HG03565 (cell line): Measurements from ENCODE around the gene TRABD.
"Not testable (repeated sequence)": the region's sequence is repeated elsewhere in the genome, so short reads cannot be mapped to it uniquely, and the experiment has no call there.

Experiments used
- ATAC-seq: cut with Tn5 transposase; IDR thresholded peaks from one replicate; pipeline ENCODE4 v1.9.1; 2021; ENCODE audit warnings: mild to moderate bottlenecking, moderate library complexity; ENCODE audit not compliant: unreplicated experiment

The TRABD gene

DNA sequence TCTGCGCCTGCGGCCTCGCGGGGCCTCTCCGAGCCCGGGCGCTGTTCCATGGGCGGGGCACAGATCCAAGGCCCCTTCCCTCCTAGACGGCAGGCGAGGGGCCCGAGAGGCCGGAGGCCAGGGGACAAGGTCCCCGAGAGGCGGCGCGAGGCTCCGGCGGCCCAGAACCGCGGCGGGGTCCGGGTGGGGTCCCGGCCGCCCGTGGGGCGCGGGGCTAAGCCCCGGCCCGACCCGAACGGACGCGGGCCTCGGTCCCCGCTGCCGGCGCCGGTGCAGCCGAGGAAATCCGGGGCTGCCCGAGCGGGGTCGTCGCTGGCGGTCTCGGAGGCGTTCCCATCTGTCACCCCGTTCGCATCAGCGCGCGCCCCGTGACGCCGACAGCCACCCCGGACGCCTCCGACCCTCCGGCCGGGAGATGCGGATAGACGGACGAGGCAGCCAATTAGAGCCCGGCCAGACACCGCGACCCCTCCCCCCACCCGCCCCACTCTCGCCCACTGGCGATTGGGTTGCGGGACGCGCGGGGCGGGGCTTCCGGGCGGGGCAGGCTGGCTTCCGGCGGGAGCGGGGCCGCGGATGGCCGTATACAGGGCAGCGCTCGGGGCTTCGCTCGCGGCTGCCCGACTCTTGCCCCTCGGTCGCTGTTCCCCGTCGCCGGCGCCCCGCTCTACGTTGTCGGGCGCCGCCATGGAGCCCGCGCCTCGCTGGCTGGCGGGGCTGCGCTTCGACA is 14.9 kb downstream of the TRABD start, which contains the start of gene SELENOO:
Gene SELENOO (plus strand): TSS at position 551 of the 730 bp plus-strand sequence. CDS start 26 bp downstream, at position 577.
- peak; percentile 35 for ATAC-seq

DNA sequence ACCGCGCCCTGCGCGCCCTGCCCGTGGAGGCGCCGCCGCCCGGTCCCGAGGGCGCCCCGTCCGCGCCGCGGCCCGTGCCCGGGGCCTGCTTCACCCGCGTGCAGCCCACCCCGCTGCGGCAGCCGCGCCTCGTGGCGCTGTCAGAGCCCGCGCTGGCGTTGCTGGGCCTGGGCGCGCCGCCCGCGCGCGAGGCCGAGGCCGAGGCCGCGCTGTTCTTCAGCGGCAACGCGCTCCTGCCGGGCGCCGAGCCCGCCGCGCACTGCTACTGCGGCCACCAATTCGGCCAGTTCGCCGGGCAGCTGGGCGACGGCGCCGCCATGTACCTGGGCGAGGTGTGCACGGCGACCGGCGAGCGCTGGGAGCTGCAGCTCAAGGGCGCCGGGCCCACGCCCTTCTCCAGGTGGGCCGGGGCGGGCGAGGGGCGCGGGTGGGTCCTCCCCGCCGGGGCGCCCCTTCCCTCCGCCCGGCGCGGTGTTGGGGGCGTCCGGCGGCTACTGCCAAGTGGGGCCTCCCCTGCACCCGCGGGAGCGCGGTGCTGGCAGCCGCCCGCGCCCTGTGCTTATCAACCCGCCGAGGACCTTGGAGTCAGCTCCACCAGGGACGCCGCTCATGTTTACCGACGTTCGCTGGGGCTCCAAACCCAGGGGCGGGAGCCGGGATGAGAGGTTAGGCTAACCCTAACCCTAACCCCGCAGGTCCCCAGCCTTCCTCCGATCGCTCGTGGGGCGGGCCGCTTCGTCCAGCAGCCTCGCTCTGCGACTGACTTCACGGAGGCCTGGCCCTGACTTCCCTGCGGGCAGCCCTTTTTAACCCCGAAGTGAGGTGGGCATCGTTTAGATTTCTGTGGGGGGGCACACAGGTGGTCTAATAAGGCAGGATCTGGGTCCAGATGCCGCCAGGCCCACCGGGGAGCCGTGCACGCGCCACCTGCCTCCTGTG is 15.7 kb downstream of the TRABD start:
- peak; percentile 21 for ATAC-seq

DNA sequence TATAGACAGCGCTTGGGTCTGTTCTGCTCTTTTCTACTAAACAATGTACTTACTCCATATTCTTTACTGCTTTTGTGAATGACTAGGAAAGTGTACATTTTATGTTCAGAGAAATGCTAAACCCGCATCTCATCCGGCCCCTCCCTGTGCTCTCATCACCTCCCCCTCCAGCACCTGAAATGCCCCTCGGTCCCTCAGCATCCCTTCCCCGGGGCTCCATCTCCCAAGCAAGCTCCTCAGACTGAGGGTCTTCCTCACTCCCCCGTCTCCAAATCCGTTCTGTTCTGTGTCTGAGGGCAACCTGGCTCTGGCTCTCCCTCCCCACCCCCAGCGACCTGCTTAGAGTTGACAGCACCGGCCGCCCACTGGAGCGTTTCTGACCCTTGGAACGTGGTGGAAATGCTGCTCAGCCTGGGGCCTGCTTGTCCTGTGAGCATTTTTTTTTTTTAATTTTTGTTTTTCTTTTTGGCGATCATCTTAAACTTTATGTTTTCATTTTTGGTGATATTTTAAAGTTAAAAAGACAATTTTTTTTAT is 16.5 kb downstream of the TRABD start:
- ATAC-seq: no peak

- no peak for ATAC-seq
Measured at GRCh38 chr22:50203288-50203687, 17.6 kb downstream of the TRABD start.

DNA sequence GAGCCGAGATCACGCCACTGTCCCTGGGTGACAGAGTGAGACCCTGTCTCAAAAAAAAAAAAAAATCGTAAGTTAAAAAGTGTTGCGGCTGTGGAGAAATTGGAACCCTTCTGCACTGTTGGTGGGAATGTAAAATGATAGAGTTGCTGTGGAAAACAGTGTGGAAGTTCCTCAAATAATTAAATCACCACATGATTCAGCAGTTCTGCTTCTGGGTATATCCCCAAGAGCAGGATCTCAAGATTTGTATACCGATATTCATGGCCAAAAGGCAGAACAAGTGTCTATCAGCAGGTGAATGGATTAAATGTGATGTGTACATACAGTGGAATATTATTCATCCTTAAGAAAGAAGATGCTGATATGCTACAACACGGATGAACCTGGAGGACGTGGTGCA is 18.9 kb downstream of the TRABD start:
- ATAC-seq: no peak

GRCh38 chr22:50204998-50205397 is 19.3 kb downstream of the TRABD start:
- ATAC-seq: not testable (repeated sequence)

- no peak for ATAC-seq
Measured at GRCh38 chr22:50205781-50206569, 20.3 kb downstream of the TRABD start.

GRCh38 chr22:50206599-50206998 is 20.9 kb downstream of the TRABD start:
- ATAC-seq: no peak

GRCh38 chr22:50207383-50208140 is 21.8 kb downstream of the TRABD start:
- ATAC-seq: no peak

DNA sequence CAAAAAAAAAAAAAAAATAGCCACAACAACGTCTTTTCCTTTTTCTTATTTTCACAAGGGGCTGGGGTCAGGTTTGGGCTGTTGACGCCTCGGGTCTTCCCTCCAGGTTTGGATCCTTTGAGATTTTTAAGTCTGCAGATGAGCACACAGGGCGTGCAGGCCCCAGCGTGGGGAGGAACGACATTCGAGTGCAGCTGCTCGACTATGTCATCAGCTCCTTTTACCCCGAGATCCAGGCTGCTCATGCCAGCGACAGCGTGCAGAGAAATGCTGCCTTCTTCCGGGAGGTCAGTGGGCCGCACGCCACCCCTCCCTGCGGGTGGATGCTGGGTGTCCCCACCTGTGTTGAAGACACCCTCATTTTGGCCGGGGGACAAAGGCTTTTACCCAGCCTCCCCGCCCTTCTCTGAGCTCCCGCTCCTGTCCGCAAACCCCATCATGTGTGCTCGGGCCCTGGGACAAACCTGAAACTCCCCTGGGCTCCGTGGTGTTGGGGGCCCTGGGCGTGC is 22.8 kb downstream of the TRABD start:
- ATAC-seq: no peak

- no peak for ATAC-seq
Measured at GRCh38 chr22:50208939-50209892, 23.5 kb downstream of the TRABD start.

DNA sequence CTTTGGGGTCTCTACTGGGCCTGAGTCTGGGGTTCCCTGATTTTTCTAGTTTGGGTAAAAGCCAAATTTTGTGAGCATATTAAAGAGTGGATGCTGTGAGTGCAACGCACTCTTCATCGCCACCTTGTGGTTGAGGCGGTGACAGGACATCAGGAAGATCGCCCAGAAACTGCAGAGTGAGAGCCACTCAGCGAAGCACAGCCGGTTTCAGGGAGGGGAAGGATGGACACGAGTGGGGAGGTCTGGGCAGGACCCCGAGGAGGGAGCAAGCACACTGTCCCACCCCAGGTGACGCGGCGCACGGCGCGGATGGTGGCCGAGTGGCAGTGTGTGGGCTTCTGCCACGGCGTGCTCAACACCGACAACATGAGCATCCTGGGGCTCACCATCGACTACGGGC is 24.2 kb downstream of the TRABD start:
- ATAC-seq: no peak

GRCh38 chr22:50210378-50211139 is 24.8 kb downstream of the TRABD start:
- no peak for ATAC-seq

DNA sequence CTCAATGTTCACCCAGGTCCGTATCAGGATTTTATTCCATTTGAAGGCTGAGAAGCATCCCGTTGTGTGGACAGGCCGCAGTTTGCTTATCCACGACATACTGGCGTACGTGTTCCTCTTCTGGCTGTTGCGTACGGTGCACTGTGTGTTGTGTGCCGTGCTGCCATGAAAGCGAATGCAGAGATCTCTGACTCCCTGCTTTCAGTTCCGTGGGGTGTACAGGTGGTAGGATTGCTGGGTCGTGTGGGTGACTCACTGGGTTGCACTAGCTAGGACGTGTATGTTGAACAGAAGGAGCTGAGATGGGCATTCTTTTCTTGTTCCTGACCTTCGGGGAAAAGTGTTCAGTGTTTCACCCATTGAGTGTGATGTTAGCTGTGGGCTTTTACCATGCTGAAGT is 25.4 kb downstream of the TRABD start:
- no peak for ATAC-seq

DNA sequence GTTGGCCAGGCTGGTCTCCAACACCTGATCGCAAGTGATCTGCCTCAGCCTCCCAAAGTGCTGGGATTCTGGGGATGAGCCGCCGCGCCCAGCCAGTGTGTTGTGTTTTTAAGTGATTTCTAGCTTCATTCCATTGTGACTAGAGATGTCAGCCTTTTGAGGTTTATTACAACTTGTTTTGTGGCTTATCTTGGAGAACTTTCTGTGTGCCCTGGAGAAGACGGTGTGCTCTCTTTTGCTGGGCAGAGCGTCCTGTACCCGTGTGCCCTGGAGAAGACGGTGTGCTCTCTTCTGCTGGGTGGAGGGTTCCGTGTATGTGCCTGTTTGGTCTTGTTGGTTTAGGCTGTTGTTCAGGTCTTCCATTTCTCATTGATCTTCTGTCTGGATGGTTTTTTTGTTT is 27.6 kb downstream of the TRABD start:
- ATAC-seq: no peak

GRCh38 chr22:50215297-50216054 is 29.8 kb downstream of the TRABD start:
- ATAC-seq: no peak

- ATAC-seq: no peak
Measured at GRCh38 chr22:50216055-50216683, 30.5 kb downstream of the TRABD start.
